MM.1S (cell line): ENCODE data around the gene RBFA.
"Not testable (repeated sequence)": the region's sequence is repeated elsewhere in the genome, so short reads cannot be mapped to it uniquely, and the experiment has no call there.

Source experiments
- DNase-seq: peaks from one replicate; pipeline ENCODE4 v3.0.0-alpha.2; 2015
- H2AFZ ChIP-seq: fragments of 300-600 bp; sonication (generic); 2 replicates; pipeline ENCODE4 v1.6.0; 2016; ENCODE audit warnings: antibody characterized with exemption, low read length
- H3F3A ChIP-seq: fragments of 300-600 bp; sonication (generic); 2 replicates; pipeline ENCODE4 v1.6.1; 2016; ENCODE audit warnings: mild to moderate bottlenecking, antibody characterized with exemption, low read length, moderate library complexity, mixed read lengths; ENCODE audit not compliant: insufficient read depth
- H3K27ac ChIP-seq: fragments of 300-600 bp; sonication (generic); 2 replicates; pipeline ENCODE4 v1.5.1; 2016; ENCODE audit warnings: mild to moderate bottlenecking, low read length
- H3K27me3 ChIP-seq: fragments of 300-600 bp; sonication (generic); replicated peaks from 2 replicates; pipeline ENCODE4 v1.6.0; 2016; ENCODE audit warnings: low read length; ENCODE audit not compliant: insufficient read depth
- H3K36me3 ChIP-seq: fragments of 300-600 bp; sonication (generic); replicated peaks from 2 replicates; pipeline ENCODE4 v1.6.1; 2016; ENCODE audit warnings: mild to moderate bottlenecking, low read length, mixed read lengths; ENCODE audit not compliant: insufficient read depth
- H3K4me1 ChIP-seq: fragments of 300-600 bp; sonication (generic); 2 replicates; pipeline ENCODE4 v1.6.1; 2016; ENCODE audit warnings: low read length, mixed read lengths
- H3K4me2 ChIP-seq: fragments of 300-600 bp; sonication (generic); 2 replicates; pipeline ENCODE4 v1.6.0; 2016; ENCODE audit warnings: low read depth, low read length
- H3K4me3 ChIP-seq: fragments of 300-600 bp; sonication (generic); 2 replicates; pipeline ENCODE4 v1.5.1; 2016; ENCODE audit warnings: low read length, mixed read lengths
- H3K79me2 ChIP-seq: fragments of 300-600 bp; sonication (generic); 2 replicates; pipeline ENCODE4 v1.6.1; 2016; ENCODE audit warnings: mixed run types, low read length, mixed read lengths
- H3K9ac ChIP-seq: fragments of 300-600 bp; sonication (generic); 2 replicates; pipeline ENCODE4 v1.6.1; 2016; ENCODE audit warnings: low read length, mixed read lengths
- H3K9me2 ChIP-seq: fragments of 300-600 bp; sonication (generic); replicated peaks from 2 replicates; pipeline ENCODE4 v1.6.1; 2016; ENCODE audit warnings: mild to moderate bottlenecking, low read length, mixed read lengths; ENCODE audit not compliant: insufficient read depth
- H3K9me3 ChIP-seq: fragments of 300-600 bp; sonication (generic); replicated peaks from 2 replicates; pipeline ENCODE4 v1.6.1; 2016; ENCODE audit warnings: mild to moderate bottlenecking, low read length, mixed read lengths; ENCODE audit not compliant: insufficient read depth
- H4K20me1 ChIP-seq: fragments of 300-600 bp; sonication (generic); 2 replicates; pipeline ENCODE4 v1.6.1; 2016; ENCODE audit warnings: mild to moderate bottlenecking, low read length, moderate library complexity, mixed read lengths; ENCODE audit not compliant: insufficient read depth
- EZH2 ChIP-seq: fragments of 300-600 bp; sonication (generic); optimal IDR thresholded peaks from 2 replicates; pipeline ENCODE3; 2017; ENCODE audit warnings: low read depth, mild to moderate bottlenecking, antibody characterized with exemption, low read length, mixed read lengths
- EZH2phosphoT487 ChIP-seq: fragments of 300-600 bp; sonication (generic); IDR thresholded peaks from 2 replicates; pipeline ENCODE4 v1.6.1; 2018; ENCODE audit warnings: antibody characterized with exemption, low read length
- TF ChIP-seq, protein P1 (sequence below): fragments of 300-600 bp; sonication (generic); IDR thresholded peaks from 2 replicates; pipeline ENCODE4 v1.5.1; 2016; ENCODE audit warnings: antibody characterized with exemption, low read length, mixed read lengths

RBFA gene

DNA sequence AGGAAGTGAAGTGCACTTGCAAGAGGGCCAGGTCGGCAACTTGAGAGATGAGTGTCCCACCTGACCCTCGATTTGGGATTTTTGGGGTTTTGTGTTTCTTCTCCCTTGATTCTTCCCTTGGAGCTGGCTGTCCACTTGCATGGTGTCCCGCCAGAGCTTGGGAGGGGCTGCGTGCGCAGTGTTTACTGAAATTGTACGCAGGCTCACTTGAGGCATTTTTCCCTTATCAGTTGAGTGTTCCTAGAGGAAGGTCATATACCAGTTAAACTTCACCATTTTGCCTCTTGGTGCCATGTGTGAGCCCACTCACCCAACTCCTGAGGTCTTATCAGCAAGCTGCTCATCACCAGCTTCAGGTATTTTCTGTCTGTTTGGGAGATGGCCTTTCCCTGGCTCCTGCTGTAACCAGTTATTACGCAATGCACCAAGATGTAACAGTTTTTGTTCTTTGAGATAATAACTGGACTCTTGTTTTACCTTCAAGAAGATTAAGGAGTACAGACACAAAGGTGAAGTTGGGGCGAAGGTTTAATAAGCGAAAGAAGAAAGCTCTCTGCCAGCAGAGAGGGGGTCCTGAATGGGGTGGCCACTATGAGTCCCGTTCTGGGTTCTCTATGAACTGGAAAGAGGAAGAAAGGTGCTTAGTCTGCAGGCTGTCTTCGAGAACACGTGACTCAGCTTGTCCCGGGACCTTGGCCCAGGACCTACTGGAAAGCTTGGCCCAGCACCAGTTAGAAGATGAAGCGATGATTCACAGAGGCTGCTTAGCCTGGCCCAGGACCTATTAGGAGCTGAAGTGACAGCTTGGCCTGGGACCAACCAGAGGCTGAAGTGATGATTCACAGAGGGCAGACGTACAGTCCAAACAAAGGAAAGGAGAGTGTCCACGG is 24.3 kb upstream of the RBFA start:
- TF ChIP-seq EZH2phosphoT487: no peak
- TF ChIP-seq EZH2: no peak
- TF ChIP-seq, protein P1, sequence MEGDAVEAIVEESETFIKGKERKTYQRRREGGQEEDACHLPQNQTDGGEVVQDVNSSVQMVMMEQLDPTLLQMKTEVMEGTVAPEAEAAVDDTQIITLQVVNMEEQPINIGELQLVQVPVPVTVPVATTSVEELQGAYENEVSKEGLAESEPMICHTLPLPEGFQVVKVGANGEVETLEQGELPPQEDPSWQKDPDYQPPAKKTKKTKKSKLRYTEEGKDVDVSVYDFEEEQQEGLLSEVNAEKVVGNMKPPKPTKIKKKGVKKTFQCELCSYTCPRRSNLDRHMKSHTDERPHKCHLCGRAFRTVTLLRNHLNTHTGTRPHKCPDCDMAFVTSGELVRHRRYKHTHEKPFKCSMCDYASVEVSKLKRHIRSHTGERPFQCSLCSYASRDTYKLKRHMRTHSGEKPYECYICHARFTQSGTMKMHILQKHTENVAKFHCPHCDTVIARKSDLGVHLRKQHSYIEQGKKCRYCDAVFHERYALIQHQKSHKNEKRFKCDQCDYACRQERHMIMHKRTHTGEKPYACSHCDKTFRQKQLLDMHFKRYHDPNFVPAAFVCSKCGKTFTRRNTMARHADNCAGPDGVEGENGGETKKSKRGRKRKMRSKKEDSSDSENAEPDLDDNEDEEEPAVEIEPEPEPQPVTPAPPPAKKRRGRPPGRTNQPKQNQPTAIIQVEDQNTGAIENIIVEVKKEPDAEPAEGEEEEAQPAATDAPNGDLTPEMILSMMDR: no peak
- Histone ChIP-seq H3K27ac (no peak overlapping the region), H4K20me1 (no peaks in the 10 kb centered on the region), H3K36me3 (no peaks in the 10 kb centered on the region), H2AFZ (no peak overlapping the region), H3K4me2 (no peak overlapping the region), H3K4me1 (no peaks in the 10 kb centered on the region), H3K27me3 (no peaks in the 10 kb centered on the region), H3K9me3 (no peaks in the 10 kb centered on the region), H3F3A (no peaks in the 10 kb centered on the region), H3K79me2 (no peaks in the 10 kb centered on the region), H3K9me2 (no peaks in the 10 kb centered on the region), H3K4me3 (no peak overlapping the region), H3K9ac (no peak overlapping the region)
- DNase-seq: no peak

DNA sequence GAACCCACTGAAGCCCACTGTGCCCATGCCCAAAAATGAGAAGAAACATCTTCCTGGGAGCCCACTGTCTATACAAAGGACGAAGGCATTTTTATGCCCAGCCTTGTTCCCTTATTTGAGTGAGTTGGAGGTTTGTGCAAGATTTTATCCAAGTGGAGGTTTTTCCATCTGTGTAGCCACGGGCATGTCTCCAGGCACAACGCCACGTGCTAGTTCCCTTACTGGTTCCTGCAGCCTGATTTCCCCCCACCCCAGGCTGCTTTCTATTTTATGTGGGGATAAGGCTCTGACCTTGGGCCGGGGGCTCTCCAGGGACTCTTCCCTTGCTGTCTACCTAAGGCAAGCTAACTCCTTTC is 23.7 kb upstream of the RBFA start:
- Histone ChIP-seq H3K9ac (no peak overlapping the region), H3K4me3 (no peak overlapping the region), H3K27ac (no peak overlapping the region), H3K79me2 (no peaks in the 10 kb centered on the region), H3K9me3 (no peaks in the 10 kb centered on the region), H3K9me2 (no peaks in the 10 kb centered on the region), H3K4me1 (no peaks in the 10 kb centered on the region), H3F3A (no peaks in the 10 kb centered on the region), H3K36me3 (no peaks in the 10 kb centered on the region), H4K20me1 (no peaks in the 10 kb centered on the region), H3K27me3 (no peaks in the 10 kb centered on the region), H2AFZ (no peak overlapping the region), H3K4me2 (no peak overlapping the region)
- TF ChIP-seq, protein P1: no peak
- TF ChIP-seq EZH2 (no peak), EZH2phosphoT487 (no peak)
- no peak for DNase-seq

DNA sequence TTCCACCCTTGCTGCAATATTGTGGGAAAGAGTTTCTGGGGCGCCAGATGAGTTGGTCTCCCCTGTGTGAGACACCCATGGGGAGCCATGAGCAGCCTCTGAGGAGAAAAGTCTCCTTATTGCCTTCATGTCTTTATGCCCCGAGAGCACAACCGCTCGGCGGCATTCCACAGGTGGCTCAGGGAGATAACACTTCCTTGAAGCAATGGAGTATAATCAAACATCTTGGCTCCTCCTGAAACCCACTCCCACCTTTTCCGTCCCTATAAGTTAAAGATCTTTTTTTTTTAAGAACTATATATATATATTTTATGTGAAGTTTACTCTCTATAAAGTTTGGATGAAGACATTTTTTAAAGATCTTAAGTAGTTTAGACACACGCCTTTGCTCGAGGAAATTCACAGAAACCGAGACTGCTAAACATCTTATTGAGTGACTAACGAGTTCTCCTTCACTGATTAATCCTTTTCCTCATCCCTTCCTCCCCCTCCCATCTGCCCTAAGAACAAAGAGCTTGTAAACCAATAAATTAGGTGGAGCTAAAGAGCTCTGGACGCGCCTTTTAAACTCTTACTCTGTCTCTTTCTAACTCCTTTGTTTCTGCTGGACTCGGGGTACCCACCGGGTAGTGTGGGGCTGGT is 22.6 kb upstream of the RBFA start:
- H3K79me2 ChIP-seq, H3F3A ChIP-seq, H3K27me3 ChIP-seq, H3K27ac ChIP-seq, H3K9me2 ChIP-seq, H3K9ac ChIP-seq, H3K4me1 ChIP-seq, H3K4me2 ChIP-seq, H3K4me3 ChIP-seq, H3K36me3 ChIP-seq, H4K20me1 ChIP-seq, H2AFZ ChIP-seq, H3K9me3 ChIP-seq, DNase-seq: not testable (repeated sequence)

DNA sequence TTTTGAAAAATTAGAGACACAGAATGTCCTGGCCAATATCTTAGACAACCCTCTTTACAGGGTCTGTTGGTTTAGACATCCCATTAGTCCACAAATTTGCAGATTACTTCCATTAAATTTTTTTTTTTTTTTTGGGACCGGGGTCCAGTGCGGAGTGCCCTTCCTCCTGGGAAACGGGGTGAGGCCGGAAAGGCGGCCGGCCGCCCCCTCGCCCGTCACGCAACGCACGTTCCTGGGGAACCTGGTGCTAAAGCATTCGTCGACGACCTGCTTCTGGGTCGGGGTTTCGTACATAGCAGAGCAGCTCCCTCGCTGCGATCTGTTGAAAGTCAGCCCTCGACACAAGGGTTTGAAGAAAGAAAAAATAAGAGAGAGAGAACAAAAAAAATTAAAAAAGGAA is 21.5 kb upstream of the RBFA start:
- H3K79me2 ChIP-seq: no peaks in the 10 kb centered on the region
- no peaks in the 10 kb centered on the region for H3K9me2 ChIP-seq
- H3K27ac ChIP-seq: no peak overlapping the region
- H3K9me3 ChIP-seq: no peaks in the 10 kb centered on the region
- no peak overlapping the region for H3K9ac ChIP-seq
- H3K36me3 ChIP-seq: no peaks in the 10 kb centered on the region
- no peaks in the 10 kb centered on the region for H3F3A ChIP-seq
- no peak overlapping the region for H2AFZ ChIP-seq
- no peaks in the 10 kb centered on the region for H4K20me1 ChIP-seq
- TF ChIP-seq, protein P1: no peak
- TF ChIP-seq EZH2 (no peak), EZH2phosphoT487 (no peak)
- H3K4me2 ChIP-seq: no peak overlapping the region
- H3K4me3 ChIP-seq: no peak overlapping the region
- DNase-seq: no peak
- no peaks in the 10 kb centered on the region for H3K27me3 ChIP-seq
- H3K4me1 ChIP-seq: no peaks in the 10 kb centered on the region
